HG03025 (cell line): Measurements from ENCODE around the gene ZNF865.
A peak's percentile ranks its signal among the peaks of the same experiment; 100 is the strongest.

ENCODE experiments used
- ATAC-seq: cut with Tn5 transposase; IDR thresholded peaks from one replicate; pipeline ENCODE4 v1.9.1; 2021; ENCODE audit warnings: mild to moderate bottlenecking, moderate library complexity; ENCODE audit not compliant: unreplicated experiment, low FRiP score

Gene ZNF865

GRCh38 chr19:55586976-55587668, 18.3 kb upstream of the ZNF865 start:
- ATAC-seq = no peak

- no peak for ATAC-seq
Measured at GRCh38 chr19:55588738-55589137, 16.7 kb upstream of the ZNF865 start.

DNA sequence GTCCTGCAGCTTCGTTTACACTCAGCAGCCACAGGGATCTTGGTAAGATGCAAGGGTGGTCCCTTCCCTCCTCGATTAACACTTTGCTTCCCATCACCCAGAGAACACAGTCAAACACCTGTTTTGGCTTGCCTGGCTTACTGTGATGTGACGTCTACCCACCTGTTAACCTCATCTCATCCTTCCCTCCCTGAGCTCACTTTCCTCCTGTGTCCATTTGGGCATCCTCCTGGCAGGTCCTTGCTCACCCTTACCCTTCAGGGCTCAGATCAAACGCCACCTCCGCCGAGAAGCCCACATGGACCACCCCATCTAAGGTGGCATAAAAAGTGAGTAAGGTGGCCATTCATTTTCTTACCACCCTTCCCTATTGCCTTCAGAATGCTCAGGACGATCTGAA, 15.3 kb upstream of the ZNF865 start:
- ATAC-seq = no peak

GRCh38 chr19:55590617-55591016, 14.8 kb upstream of the ZNF865 start:
- no peak for ATAC-seq

DNA sequence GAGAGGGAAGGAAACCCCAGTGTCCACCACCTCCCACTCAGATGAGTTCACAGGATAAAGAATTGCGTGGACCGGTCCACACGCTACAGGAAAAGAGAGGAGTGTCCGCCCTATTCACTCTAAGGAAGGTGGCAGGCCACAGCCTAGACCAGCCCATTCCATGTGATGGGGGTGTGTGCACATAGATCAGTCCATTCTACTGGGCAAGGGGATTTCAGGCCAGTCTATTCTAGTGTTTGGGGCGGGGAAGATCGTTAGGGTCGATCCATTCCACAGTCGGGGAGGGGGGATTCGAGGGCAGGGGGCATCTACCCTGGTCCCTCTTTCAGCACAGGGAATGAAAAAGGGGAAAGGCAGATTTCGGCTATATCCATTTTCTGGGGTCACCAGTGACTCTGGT, 13.9 kb upstream of the ZNF865 start:
- ATAC-seq = no peak

GRCh38 chr19:55592391-55593090, 12.9 kb upstream of the ZNF865 start:
- no peak for ATAC-seq

GRCh38 chr19:55593096-55593772, 12.2 kb upstream of the ZNF865 start:
- ATAC-seq = no peak

- ATAC-seq = no peak
Measured at GRCh38 chr19:55594996-55595545, 10.4 kb upstream of the ZNF865 start.

DNA sequence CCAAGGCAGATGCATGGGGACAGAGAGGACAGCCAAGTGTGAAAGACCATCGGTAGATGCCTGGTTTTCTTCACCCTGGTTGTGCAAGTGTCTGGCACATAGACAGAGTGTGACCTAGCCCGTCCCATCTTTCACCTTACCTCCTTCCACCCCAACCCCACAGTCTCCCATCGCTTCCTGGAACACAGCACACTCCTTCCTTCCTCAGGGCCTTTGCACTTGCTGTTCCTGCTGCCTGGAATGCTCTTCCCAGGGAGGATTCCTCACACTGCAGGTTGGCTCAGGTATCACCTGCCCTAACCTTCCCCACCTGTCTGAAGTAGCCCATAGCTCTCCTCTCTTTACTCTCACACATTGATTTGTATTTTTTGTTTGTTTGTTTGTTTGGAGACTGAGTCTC, 9.1 kb upstream of the ZNF865 start:
- no peak for ATAC-seq

DNA sequence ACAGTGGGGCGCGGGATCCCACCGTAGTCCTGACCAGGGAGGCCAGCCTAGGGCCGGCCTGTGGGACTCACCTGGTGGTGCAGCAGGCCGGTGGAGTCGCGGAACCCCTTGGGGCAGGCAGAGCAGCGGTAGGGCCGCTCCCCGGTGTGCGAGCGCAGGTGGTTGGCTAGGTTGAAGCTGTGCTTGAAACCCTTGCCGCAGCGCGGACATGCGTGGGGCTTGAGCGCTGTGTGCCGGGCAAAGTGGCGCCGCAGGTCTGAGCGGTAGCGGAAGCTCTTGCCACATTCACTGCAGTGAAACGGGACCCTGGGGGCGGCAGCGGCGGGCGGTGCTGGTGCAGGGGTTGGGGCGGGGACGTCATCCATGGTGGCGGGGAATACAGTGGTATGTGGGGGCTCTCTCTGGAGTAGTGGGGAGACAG, 7.9 kb upstream of the ZNF865 start:
- ATAC-seq = no peak

- ATAC-seq = no peak
Measured at GRCh38 chr19:55598034-55598433, 7.4 kb upstream of the ZNF865 start.

- ATAC-seq = peak; percentile 48
Measured at GRCh38 chr19:55598719-55599467, 6.6 kb upstream of the ZNF865 start.

DNA sequence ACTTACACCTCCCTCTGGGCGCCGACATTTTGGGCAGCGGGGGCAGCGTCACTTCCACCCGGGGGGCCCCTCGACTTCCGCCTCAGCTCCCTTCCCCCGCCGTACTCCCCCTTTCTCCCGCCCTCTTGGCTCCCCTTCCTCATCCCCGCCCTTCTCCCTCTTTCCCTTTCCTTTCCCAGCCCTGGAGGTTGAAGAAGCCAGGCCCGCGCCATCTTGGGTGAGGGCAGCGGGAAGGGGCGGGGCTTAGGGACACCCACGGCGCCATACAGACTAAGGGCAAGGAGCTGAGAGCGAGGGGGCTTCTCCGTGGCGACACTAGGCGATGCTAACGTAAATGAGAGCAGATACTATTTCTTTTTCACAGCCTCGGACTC, 6.0 kb upstream of the ZNF865 start, which contains the start of gene FIZ1:
TSS of gene FIZ1 (minus strand) at position 50 of the 374 bp plus-strand sequence. CDS start 1,652 bp downstream, outside the sequence.
- ATAC-seq = peak; percentile 56

DNA sequence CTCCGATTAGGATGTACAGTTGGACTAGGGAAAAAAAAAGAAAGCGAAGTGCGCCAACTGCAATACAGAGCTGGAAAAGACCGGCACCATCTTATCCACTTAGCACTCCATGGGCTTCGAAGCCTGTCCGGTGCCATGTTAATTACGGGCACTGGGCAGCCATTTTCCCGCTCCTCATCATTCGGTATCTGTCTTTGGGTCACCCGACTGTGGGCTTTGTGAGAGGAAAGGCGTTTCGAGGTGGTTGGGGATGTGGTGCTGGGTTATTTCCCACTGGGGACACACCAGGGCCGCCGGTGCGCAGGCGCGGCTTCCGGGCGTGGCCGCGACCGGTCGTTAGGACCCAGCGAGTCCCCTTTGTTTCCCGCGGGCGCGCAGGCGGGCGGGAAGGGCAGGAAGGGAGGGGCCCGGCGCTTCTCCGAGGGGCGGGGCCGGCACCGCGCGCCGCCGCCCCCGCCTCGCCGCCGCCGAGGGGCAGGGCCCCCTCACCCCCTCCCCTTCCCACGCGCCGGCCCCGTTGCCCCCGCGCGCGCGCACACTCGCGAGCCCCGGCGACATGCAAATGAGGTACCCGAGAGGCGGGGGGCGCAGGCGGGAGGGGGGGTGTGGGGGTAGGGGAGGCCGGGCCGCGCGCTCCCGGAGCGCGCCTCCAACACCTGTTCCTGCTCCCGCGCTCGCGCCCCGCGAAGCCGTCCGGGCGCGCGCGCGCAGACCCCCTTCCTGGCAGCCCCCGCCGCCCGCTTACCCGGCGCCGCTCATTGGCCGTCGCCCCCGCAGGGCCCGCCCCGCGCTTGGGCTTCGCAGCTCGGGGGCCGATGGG, 5.4 kb upstream of the ZNF865 start, which contains the start of gene ZNF524:
TSS of gene ZNF524 (plus strand) at position 447 of the 820 bp plus-strand sequence. CDS start 1,825 bp downstream, outside the sequence.
- ATAC-seq = peak; percentile 33

GRCh38 chr19:55600662-55601028, 4.8 kb upstream of the ZNF865 start:
- no peak for ATAC-seq

- no peak for ATAC-seq
Measured at GRCh38 chr19:55601084-55601483, 4.4 kb upstream of the ZNF865 start.

- no peak for ATAC-seq
Measured at GRCh38 chr19:55602104-55603001, 3.1 kb upstream of the ZNF865 start.

DNA sequence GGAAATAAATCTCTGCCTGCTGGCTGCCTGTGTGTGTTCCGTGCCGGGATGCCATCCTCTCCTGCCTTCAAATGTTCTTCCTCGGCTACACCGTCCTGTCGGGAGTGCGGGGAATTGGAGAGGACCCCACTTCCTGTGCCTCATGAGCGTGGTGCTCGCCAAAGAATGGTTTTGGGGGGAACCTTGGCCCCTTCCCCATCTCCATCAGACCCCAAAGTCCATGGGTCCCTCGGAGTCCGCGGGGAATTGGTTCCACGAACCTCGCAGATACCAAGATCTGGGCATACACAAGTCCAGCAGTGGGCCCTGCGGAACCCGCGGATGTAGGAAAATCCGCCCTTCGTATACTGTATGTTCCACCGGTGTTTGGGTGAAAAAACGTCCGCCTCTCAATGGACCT, 2.3 kb upstream of the ZNF865 start:
- no peak for ATAC-seq
